HG02642 (cell line): ENCODE results near the gene ADGRG4.

Source experiments
- ATAC-seq: cut with Tn5 transposase; IDR thresholded peaks from one replicate; pipeline ENCODE4 v1.9.1; 2021; ENCODE audit warnings: mild to moderate bottlenecking; ENCODE audit not compliant: unreplicated experiment, poor library complexity

ADGRG4 gene

GRCh38 chrX:136291824-136292223 is 8.9 kb upstream of the ADGRG4 start:
- no peak for ATAC-seq

DNA sequence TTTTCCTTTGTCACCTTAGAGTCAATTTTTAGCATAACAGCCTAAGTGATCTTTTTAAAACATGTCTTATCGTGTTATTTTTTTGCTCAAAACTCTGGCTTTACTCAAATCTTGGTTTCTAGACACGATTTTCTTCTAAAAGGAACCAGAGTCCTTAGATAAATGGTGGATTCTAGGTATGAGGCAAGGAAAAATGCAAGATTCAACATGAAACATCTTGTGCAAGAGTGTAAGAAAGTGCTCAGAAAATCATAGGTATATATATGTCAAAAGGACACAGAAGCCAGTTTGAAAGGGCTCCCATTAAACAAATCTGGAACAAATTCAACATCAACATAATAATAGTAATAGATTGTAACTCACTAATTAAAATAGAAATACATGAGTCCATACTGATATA is 8.1 kb upstream of the ADGRG4 start:
- no peak for ATAC-seq

DNA sequence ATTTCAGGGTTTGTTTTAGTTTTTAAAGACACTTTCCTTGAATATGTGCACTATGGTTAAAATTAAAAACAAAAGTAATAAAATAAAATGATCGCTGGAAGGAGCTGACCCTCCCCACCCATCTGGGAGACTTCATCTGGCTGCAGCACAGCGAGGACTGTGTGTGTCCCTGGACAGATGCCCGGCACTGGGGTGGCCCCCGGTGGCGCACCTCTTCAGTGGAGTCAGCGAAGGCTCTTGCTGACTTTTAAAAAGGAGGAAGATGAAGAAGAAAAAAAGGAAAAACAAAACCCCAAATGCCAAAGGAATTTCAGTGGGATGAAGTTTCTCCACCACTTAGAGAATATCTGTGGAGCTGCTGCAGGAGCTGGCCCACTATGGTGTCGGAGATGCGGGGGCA is 5.4 kb upstream of the ADGRG4 start:
- ATAC-seq, result no peak

GRCh38 chrX:136303041-136303440 is 2.3 kb downstream of the ADGRG4 start:
- no peak for ATAC-seq

GRCh38 chrX:136304493-136304892 is 3.7 kb downstream of the ADGRG4 start:
- ATAC-seq, result no peak

- no peak for ATAC-seq
These were observed 5.4 kb downstream of the ADGRG4 start for GRCh38 chrX:136306182-136306581.

DNA sequence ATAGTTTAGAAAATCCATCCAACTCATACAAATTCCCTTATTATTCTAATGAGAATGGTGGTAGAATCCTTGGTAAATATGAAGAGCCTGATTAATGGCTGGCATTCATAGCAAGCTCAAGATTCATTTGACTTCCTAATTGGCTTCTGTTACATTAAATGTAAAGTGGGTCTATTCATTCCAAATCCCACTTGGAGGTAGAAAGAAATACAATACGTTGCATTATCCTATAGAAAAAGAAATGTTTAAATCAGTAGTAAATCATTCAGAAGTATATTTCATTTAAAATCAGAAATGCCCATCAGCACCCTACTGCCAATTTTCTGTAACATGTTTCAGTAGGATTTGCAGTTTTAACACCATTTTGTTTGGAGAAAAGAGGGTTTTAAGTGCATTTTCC is 6.7 kb downstream of the ADGRG4 start:
- ATAC-seq, result no peak

GRCh38 chrX:136310411-136310810 is 9.6 kb downstream of the ADGRG4 start:
- ATAC-seq, result no peak

DNA sequence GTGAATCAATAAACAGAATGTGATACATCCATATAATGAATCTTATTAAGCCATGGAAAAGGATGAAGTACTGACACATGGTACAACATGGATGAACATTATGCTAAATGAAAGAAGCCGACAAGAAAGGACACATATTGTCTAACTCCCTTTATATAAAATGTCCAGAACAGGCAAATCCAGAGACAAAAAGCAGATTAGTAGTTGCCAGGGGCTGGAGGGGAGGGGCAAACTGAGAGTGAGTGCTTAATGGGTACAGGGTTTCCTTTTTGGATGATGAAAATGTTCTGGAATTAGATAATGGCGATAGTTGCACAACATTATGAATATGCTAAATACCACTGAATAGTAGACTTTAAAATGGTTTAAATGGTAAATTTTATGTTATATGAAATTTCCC is 17.4 kb downstream of the ADGRG4 start:
- ATAC-seq, result no peak

DNA sequence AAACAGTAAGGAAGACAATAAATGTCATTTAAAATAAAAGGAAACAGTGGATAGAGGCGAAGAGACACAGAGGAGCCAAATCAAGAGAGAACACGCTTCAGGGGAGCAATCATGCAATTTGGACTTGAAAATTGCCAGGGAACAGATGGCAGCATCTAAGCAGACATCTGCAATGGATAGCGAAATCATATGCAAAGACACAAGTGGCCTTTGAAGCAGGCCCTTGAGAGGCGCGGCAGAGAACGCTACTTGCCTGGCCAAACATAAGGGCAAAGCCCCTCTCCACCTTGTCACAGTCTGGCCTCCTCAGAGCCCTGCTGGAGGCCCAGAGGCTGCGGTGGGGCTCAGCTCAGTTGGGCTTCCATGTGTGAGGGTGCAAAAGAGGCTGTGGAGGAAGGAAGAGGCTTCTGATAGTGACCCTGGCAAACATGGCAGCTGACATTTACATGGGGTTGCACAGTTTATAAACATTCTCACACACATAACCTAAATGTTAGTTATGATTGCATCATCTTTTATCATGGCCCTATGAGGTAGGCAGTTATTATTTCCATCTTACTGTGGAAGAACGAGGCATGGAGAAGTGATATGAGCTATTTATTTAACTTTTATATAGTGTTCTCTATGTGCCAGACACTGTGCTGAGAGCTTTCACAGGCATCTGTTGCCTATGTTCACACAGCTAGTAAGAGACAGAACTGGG is 18.3 kb downstream of the ADGRG4 start:
- no peak for ATAC-seq

- no peak for ATAC-seq
These were observed 18.8 kb downstream of the ADGRG4 start for GRCh38 chrX:136319600-136319999.

GRCh38 chrX:136321532-136321931 is 20.8 kb downstream of the ADGRG4 start:
- ATAC-seq, result no peak

GRCh38 chrX:136322064-136322463 is 21.3 kb downstream of the ADGRG4 start:
- no peak for ATAC-seq

DNA sequence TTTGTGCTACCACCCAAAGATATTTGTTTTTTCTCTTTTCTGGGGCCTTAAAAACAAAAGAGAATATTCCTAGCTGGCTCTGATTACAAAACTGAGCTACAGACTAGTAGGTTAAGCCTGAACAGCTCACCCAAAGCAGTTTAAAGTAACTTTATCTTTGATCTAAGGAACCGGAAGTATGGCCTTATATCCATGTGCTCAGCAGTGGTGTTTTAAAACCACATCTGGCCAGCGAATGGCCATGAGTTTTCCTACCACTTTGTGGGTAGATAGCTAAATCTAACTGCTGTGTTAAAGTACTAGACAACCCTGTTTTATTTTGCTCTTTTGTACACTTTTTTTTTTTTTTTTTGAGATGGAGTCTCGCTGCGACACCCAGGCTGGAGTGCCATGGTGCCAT is 24.6 kb downstream of the ADGRG4 start:
- ATAC-seq, result no peak

GRCh38 chrX:136328933-136329332 is 28.2 kb downstream of the ADGRG4 start:
- ATAC-seq, result no peak

GRCh38 chrX:136336623-136337022 is 35.9 kb downstream of the ADGRG4 start:
- ATAC-seq, result no peak

- no peak for ATAC-seq
These were observed 38.9 kb downstream of the ADGRG4 start for GRCh38 chrX:136339702-136340101.

DNA sequence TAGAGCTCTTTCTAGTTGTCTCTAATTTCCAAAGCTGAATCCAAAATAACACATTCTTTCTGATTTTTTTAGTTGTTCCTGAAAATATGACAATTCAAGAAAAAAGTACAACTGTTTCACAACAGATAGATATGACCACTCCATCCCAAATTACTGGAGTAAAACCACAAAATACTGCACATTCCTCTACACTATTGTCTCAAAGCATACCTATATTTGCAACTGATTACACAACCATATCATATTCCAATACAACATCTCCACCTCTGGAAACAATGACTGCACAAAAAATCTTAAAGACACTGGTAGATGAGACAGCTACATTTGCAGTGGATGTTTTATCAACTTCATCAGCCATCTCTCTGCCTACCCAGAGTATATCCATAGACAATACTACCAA is 43.6 kb downstream of the ADGRG4 start:
- no peak for ATAC-seq

GRCh38 chrX:136346506-136346905 is 45.7 kb downstream of the ADGRG4 start:
- ATAC-seq, result no peak

DNA sequence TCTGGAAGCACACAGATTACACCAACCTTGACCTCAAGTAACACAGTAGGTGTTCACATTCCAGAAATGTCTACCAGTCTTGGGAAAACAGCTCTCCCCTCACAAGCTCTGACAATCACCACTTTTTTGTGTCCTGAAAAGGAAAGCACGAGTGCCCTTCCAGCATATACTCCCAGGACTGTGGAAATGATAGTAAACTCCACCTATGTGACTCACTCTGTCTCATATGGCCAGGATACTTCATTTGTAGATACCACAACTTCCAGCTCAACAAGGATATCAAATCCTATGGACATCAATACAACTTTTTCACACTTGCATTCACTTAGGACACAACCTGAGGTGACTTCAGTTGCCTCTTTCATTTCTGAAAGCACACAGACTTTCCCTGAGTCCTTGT is 46.9 kb downstream of the ADGRG4 start:
- ATAC-seq, result no peak

DNA sequence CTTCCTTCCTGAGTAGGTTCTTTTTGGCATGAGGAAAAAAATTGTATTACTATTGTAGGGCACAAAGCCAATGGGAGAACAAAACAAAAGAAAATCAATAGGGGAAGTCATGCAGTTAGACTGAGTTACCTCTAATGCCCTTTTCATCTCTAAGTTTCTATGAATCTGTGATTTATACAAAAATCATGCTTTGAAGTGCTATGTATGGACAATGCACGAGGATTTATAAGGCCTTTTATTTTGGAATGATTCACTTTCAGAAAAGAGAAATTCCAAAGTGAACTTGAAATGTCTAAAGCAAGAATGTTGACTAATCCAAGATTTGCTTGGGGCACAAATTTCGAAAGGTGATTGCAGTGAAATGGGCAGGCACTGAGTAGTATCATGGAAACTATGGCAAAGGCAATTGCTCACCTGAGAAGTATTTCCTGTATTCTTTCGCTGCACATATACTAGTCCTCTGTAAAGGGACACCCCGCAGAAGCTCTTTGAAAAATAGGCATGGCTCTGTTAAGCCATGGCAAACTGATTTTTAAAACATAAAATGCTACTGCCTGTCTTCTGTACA is 52.8 kb downstream of the ADGRG4 start:
- ATAC-seq, result no peak

DNA sequence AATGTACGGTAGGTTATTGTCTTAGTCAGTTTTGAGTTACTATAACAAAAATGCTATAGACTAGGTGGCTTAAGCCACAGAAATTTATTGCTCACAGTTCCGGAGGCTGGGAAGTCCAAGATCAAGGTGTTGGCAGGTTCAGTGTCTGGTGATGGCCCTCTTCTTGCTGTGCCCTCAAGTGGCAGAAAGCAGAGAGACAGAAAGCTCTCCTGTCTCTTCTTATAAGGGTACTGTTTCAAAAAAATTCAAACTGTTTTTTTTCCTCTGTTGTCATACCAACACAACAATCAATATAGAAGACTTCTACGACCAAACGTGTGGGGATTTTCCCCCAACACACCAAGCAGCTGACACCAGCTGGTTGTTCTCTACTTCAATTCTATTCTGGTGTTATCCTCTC is 53.4 kb downstream of the ADGRG4 start:
- no peak for ATAC-seq
